ENCODE measurements around the gene CUX1. TPM values are rescaled to one million over a fixed set of nuclear protein-coding genes. Genes with fewer than 3 reads are reported as not detected.
"Not testable (repeated sequence)": the region's sequence is repeated elsewhere in the genome, so short reads cannot be mapped to it uniquely, and the experiment has no call there.

Gene CUX1
- total RNA-seq, 1 donor from 2014 or later, result 101 TPM

DNA sequence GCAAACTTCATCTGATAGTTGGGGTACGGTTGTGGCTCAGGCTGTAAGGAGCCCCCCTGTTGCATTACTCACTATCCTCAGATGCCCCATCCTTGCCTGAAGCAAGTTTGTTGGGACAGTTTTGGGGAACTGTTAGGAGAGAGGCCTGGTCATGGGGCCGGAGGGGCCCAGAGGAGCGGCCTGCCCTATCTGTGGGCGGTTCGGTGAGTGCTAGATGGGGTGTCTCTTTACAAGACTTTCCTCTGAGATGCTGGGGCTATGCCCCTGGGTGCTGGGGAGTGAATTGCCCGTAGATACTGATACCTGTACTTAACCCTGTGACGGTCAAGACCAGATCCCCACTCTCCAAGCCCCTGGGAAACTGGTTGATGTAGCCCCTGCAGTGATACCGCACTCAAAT is 12.4 kb downstream of the CUX1 start:
- Histone ChIP-seq H3K4me3 (no peak overlapping the region), H3K4me1 (peaks cover 0 to 13% of the 10 kb centered on the region in 2 donors), H3K27ac (no peak overlapping the region), H3K27me3 (no peaks in the 10 kb centered on the region), H3K36me3 (no peaks in the 10 kb centered on the region), H3K9me3 (no peaks in the 10 kb centered on the region)
- intact Hi-C loops (cut with DNase I), result no loop called here
- DNase-seq (ENCODE audit: low spot score in 2 of 2), result no peak
- TF ChIP-seq CTCF (IDR thresholded peaks at IDR 0.05), result no peak

GRCh38 chr7:101831396-101831795 is 14.0 kb downstream of the CUX1 start:
- peaks cover 0 to 13% of the 10 kb centered on the region in 2 donors for H3K4me1 ChIP-seq
- DNase-seq (ENCODE audit: low spot score in 2 of 2), result peak in 1 of 2 donors; percentile 34
- H3K27ac ChIP-seq; H3K27me3 ChIP-seq; intact Hi-C loops (cut with DNase I); H3K4me3 ChIP-seq; H3K9me3 ChIP-seq; H3K36me3 ChIP-seq: not testable (repeated sequence)

DNA sequence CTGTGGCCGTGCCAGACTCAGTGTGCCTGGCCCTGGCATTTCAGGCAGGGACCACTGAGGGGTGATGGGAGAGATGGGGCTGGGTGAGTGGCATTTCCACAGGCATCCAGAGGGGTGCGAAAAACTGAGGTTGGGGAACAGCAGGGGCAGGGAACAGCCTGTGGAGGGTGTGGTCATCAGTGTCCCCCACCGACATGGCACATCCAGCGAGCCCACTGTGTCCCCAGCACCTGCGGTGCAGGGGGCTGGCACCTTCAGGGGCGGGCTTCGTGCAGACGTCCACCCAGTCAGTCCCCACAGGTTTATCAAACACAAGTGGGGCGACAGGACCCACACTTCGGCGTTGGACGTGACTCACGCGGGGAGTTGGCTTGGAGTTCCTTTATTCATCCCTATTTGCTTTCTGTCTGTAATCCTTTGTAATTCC is 14.8 kb downstream of the CUX1 start:
- intact Hi-C loops (cut with DNase I), result no loop called here
- no peaks in the 10 kb centered on the region for H3K9me3 ChIP-seq
- DNase-seq (ENCODE audit: low spot score in 2 of 2), result peak in 1 of 2 donors; percentile 42
- peaks cover 0 to 10% of the 10 kb centered on the region in 2 donors for H3K4me1 ChIP-seq
- no peaks in the 10 kb centered on the region for H3K27me3 ChIP-seq
- no peak for TF ChIP-seq CTCF (IDR thresholded peaks at IDR 0.05)
- no peak overlapping the region for H3K27ac ChIP-seq
- no peak overlapping the region for H3K4me3 ChIP-seq
- no peaks in the 10 kb centered on the region for H3K36me3 ChIP-seq

- H3K9me3 ChIP-seq, result no peaks in the 10 kb centered on the region
- no peaks in the 10 kb centered on the region for H3K27me3 ChIP-seq
- peak in 1 of 2 donors; percentile 52 for DNase-seq (ENCODE audit: low spot score in 2 of 2)
- no peak for TF ChIP-seq CTCF (IDR thresholded peaks at IDR 0.05)
- no peak overlapping the region for H3K27ac ChIP-seq
- no peaks in the 10 kb centered on the region for H3K36me3 ChIP-seq
- intact Hi-C loops (cut with DNase I), result no loop called here
- H3K4me3 ChIP-seq, result no peak overlapping the region
- peaks cover 0 to 10% of the 10 kb centered on the region in 2 donors for H3K4me1 ChIP-seq
These were observed 15.4 kb downstream of the CUX1 start for GRCh38 chr7:101832685-101833375.

DNA sequence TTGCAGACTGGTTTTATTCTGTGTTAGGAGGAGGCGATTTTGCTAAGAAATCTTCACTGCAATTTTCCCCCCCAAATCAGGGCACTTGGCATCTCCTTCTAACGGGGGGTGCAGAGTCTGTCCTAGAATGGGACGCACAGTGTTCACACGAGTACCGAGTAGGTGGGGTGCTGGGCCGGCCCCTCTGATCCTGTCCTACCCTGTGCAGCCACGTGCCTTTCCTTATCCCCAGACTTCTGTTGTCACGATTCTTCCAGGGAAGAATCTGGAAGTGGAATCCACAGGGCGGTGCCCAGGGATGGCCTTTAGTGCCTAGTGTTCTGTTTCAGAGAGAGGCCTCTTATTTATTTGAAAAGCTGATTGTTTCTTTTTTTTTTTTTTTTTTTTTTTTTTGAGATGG is 16.4 kb downstream of the CUX1 start:
- Histone ChIP-seq H3K27ac (no peak overlapping the region), H3K4me1 (peaks cover 0 to 3% of the 10 kb centered on the region in 2 donors), H3K4me3 (no peak overlapping the region), H3K36me3 (no peaks in the 10 kb centered on the region), H3K27me3 (no peaks in the 10 kb centered on the region), H3K9me3 (no peaks in the 10 kb centered on the region)
- DNase-seq (ENCODE audit: low spot score in 2 of 2), result peak in 1 of 2 donors; percentile 52
- intact Hi-C loops (cut with DNase I), result no loop called here
- no peak for TF ChIP-seq CTCF (IDR thresholded peaks at IDR 0.05)

DNA sequence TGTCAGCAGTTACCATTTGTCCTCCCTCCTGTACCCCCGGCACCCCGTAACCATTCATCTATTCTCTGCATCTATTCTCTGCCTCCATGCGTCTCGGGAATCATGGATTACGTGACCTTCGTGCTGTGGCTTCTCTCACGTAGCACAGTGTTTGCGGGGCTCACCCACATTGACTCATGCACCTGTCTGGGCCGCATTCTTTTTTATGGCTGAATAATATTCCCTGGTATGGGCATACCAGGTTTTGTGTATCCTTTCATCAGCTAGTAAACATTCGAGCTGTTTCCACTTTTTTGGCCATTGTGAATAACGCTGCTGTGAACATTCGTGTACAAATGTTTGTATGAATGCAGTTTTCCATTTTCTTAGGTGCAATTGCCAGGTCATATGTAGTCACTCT is 17.7 kb downstream of the CUX1 start:
- no peak for TF ChIP-seq CTCF (IDR thresholded peaks at IDR 0.05)
- Histone ChIP-seq H3K4me3 (no peak overlapping the region), H3K4me1 (no peaks in the 10 kb centered on the region), H3K9me3 (no peaks in the 10 kb centered on the region), H3K27ac (no peak overlapping the region), H3K27me3 (no peaks in the 10 kb centered on the region), H3K36me3 (no peaks in the 10 kb centered on the region)
- peak in 1 of 2 donors; percentile 52 for DNase-seq (ENCODE audit: low spot score in 2 of 2)
- intact Hi-C loops (cut with DNase I), result no loop called here

DNA sequence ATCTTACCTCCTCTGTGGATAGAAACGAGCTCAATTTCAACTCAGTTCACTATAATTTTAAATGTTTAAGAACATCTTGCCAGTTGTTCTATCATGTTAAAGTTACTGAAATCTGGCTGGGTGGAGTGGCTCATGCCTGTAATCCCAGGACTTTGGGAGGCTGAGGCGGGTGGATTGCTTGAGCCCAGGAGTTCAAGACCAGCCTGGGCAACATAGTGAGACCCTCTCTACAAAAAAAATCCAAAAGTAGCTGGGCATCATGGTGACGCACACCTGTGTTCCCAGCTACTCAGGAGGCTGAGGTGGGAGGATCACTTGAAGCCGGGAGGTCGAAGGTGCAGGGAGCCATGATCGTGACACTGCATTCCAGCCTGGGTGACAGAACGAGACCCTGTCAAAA is 20.0 kb downstream of the CUX1 start:
- H3K4me3 ChIP-seq; H3K9me3 ChIP-seq; DNase-seq (ENCODE audit: low spot score in 2 of 2); H3K36me3 ChIP-seq; H3K4me1 ChIP-seq; intact Hi-C loops (cut with DNase I); H3K27ac ChIP-seq; H3K27me3 ChIP-seq: not testable (repeated sequence)
